Daoy (cell line): ENCODE measurements around the gene HDAC11. TPM values are rescaled to one million over a fixed set of nuclear protein-coding genes. Genes with fewer than 3 reads are reported as not detected.

Source experiments
- DNase-seq: peaks from one replicate; pipeline ENCODE4 v3.0.0-alpha.2; 2015; ENCODE audit warnings: low read depth
- total RNA-seq: library from RNA; depleted of rRNA; stranded (reverse); fragments of >200 nt; shearing (Covaris generic); gene quantifications from 2 replicates; pipeline ENCODE4 v1.2.3, GENCODE V29; 2014

Gene HDAC11
- total RNA-seq, 1 experiment from 2014 or later, result 1.9 TPM

DNA sequence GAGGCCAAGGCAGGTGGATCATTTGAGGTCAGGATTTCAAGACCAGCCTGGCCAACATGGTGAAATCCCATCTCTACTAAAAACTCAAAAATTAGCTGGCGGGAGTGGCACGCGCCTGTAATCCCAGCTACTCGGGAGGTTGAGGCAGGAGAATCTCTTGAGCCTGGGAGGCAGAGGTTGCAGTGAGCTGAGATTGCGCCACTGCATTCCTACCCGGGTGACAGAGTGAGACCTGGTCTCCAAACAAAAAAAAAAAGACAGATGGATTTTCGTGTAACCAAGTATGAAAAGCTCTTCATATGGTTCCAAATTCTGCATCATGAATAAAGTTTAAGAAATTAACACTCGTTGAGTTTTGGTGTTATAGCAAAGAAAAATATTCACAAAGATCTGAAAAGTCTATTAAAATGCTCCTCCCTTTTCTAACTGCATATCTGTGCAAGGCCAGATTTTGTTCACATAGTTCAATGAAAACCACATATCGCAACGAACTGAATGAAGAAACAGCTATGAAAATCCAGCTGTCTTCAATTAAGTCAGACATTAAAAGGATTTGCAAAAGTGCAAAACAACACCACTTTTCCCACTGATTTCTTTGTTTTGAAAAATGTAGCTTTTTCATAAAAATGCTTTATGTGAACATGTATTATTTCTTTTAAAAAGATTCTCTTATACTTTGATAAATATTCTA lies 45.0 kb downstream of the HDAC11 start:
- no peak for DNase-seq

DNA sequence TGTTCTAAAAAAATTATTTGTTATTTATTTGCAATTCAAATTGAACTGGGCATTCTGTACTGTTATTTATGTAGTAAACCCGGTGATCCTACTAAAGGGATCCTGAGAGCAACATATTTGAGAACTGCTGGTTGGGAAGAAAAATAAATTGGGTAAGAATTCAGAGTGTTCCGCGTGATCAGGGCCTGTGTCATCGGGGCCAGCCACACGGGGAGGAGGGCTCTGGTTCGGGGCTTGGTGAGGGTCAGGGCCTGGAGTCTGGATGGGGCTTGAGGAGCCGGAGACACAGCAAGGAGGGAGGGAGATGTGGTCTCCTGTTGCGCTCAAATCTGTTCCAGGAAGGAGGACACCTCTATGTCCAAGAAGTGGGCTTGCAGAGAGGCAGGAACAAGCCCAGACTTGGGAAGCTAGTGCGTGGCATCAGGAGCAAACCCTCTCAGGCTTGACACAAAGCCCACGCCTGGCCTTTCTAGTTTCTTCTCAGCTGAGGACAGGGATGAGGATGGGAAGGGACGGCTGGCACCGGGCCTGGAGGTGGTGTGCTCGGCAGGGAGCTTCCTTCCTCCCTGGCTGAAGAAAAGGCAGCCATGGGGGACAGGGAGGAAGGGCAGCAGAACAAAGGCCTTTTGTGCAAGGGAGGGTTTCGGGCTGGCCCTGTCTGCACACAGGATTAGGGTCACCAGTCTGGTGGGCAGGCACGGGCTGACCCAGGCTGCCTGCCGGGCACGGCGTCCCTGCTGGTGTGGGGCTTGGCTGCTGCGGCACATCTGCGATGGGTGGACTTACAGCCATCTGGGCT lies 45.9 kb downstream of the HDAC11 start:
- DNase-seq, result no peak

GRCh38 chr3:13526626-13526949 lies 46.5 kb downstream of the HDAC11 start:
- DNase-seq, result no peak

DNA sequence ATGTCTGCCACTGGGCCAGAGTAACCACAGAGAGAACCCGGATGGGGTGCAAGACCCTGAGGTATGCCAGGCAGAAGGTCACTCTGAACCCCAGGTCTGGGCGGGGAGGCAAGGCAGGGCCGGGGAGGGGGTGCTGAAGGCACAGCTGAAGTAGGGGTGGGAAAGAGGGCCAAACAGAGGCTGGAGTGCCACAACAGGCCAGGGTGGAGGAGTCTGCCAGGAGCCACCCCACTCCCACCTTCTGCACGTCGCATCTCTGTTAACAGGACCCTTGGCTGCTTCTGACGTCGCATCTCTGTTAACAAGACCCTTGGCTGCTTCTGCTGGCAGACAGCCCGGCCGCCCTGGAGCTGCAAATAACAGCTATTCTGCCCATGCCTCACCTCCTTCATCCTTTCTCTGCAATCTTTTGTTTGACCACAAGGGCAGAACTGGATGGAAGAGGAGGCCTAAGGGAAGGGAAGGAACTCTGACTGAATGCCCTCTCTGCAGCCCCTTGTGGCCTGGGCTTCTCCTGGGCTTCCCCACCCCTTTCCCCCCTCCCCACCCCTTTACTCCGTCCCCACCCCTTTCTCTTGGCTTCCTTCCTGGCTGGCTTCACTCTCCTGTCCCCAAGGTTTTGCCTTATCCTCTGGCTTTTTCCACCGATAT lies 48.2 kb downstream of the HDAC11 start:
- peak; percentile 42 for DNase-seq

DNA sequence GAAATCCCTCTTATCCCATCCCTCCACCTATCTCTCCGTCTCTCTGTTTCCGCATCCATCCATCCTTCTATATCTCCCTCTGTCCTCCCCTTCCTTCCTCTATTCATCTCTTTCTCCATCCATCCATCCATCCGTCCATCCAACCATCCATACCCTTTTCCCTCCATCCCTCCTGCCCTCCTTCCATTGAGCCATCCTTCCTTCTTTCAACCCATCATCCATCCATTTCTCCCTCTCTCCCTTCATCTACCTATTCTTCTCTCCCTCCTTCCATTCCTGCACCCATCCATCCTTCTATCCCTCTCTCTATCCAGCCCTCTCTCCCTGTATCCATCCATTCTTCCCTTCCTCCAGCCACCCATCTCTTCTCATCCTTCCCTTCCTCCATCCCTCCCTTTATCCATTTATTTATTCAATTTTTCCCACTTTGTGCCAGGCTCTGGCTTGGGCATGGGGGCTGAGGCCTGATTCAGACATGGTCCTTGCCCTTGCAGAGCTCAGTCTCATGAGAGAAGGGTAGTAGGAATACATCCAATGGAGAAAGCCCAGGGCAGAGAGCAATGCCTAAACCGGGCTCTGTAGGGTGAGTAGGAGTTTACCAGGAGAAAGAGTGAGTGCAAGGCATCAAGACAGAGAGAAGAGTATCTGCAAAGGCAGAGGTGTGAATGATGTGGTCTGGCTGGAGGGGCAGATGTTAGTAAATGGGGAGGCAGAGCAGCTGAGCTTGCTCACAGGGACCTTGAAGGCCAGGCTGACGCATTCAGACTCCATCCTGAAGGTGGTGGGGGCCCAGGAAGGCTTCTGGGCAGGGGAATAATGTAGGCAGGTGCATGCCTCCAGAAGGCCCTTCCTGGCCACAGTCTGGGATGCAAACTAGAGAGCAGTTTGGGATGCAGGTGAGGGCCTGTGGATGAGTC lies 49.3 kb downstream of the HDAC11 start:
- DNase-seq, result no peak

GRCh38 chr3:13530241-13531009 lies 50.3 kb downstream of the HDAC11 start:
- DNase-seq, result no peak

DNA sequence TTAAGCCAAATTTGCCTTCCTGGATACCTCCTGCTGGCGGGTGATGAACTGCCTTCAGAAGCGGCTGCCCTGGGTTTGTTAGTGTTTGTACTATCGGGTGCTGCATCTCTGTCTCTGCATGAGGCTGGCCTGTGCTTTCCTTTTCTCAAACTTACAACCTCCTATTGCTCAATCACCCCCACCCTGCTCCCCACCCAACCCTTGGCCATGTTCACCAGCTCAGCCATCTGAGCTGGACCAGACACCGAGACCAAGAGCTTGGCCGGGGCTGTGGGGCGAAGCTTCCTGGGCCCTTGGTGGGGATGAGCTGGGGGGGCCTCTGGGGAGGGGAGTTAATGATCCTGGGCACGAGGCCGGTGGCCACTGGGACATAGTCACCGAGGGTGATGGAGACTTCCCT lies 52.0 kb downstream of the HDAC11 start:
- DNase-seq, result no peak

GRCh38 chr3:13532631-13533030 lies 52.5 kb downstream of the HDAC11 start:
- no peak for DNase-seq

- no peak for DNase-seq
These were observed 53.8 kb downstream of the HDAC11 start for GRCh38 chr3:13533885-13534301.

DNA sequence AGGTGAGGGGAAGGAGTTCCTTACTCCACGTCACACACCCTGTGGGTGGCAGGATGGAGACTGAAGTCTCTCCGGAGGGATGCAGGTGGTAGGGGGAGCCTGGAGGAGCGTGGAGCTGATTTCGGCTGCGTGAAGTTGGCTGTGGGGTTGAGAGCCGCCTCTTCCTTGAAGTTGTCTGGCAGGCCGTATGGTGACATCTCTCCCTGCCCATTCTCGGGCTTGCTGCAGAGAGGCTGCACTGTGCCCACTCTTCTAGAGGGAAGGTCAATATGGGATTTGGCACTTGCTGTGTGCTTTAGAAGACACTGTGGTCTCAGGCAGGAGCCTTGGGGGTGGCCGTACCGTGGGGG lies 55.4 kb downstream of the HDAC11 start:
- DNase-seq, result no peak

DNA sequence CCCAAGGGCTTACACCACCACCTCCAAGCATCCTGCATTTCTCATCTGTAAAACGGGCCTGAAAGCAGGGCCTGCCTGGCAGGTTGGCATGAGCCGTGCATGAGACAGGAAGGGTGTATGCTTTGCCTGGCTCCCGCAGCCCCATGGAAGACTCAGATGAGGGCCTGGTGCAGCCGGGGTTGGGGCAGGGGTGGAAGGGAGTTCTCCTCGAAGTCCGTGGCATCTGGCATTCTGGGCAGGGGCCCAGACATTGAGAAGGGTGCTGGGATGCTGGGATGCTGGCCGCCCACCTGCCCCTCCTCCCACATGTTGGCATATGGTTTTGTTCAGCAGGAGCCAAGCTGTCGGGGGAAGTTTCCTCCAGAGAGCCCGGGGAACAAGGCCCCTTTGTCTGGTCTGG lies 55.8 kb downstream of the HDAC11 start:
- no peak for DNase-seq

DNA sequence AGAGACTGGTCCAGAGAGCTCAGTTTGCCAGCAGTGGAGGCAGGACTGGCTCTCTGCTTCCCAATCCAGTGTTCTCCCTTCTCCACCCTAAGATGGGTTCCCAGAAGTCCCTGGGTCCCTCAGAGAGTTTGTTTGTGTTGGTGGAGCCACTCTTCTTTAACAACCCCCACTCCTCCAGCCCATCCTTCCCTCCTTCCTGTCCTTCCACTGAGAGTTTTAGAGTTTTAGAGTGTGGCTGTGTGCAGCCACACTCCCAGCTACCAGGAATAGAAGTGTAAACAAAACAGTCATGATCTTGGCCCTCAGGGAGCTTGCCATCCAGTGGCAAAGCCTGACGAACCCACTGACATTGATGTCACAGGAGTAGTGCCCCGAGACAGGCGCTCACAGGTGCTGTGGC lies 56.3 kb downstream of the HDAC11 start:
- DNase-seq, result no peak

DNA sequence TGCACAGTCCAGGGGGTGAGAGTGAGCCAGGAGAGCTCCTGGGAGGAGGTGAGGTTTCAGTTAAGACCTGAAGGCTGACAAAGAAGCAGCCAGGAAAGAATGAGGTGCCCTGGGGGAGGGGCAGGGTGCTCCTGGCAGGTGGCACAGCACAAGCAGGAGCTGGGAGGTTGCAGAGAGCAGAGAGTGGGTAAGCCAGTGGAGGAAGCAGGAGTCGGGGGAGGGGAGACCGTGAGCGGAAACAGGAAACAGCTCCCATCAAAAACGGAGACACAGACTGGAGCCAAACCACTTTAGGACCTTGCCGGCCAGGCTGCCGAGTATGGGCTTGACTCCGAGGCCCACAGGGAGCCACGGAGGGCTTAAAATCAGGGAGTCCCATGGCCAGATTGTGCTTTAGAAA lies 56.7 kb downstream of the HDAC11 start:
- no peak for DNase-seq

DNA sequence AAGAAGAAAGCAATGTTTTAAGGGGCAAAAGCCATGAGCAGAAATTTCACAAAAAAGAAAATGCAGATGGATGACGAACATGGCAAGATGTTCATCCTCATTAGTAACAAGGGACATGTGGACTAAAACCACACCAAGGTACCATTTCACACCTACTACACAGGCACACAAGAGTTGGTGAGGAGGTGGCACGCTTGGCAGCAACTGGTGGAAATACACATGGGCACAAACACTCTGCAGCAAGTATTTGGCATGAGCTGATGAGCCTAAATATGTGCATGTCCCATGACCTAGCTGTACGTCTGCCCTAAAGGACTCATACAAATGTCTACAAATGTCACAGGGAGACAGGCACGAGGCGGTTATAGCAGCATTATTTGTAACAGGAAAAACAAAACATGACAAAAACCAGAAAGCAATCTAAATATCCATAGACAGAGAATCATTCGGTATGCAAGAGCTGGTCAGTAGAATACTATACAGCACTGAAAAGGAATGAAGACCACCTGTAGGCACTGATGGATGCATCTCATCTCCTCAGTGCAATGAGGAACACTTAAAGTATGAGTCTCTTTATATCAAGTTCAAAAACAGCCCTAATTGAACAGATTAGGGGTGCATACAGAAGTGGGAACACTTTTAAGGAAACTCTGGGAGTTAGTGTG lies 57.3 kb downstream of the HDAC11 start:
- DNase-seq, result no peak

DNA sequence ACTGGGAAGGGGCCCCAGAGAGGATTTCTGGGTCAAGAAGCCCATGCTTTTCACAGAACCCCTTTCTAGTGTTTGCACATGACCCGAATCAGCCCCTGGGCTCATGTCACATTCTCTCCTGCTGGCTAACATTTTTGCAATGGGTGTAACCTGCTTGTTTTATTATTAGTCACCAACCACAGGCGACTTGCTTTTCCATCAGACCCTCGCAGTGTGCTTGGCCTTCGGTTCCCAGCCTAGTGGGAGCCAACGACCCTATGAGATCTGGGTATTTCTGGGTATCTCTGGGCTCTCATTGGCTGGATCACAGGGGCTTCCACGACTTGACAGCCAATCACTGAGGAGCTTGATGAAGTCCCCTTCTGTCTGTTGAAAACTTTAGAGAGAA lies 57.8 kb downstream of the HDAC11 start:
- DNase-seq, result peak; percentile 91

GRCh38 chr3:13538520-13539291 lies 58.6 kb downstream of the HDAC11 start:
- DNase-seq, result peak; percentile 53

DNA sequence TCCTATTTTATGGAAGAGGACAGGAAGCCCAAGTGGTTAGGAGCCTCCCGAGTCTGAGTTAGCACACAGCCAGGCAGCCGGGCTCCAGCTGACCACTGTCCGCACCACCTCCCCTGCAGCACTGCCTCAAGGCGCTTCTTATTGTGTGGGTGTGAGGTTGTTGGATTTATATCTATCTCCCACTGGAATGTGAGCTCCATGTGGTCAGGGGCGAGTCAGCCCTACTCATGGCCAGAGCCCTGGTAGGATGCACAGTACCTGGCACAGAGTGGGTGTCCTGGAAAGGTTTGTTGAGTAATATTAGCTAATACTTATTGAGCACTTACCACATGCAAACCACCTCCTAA lies 59.2 kb downstream of the HDAC11 start:
- DNase-seq, result peak; percentile 53

DNA sequence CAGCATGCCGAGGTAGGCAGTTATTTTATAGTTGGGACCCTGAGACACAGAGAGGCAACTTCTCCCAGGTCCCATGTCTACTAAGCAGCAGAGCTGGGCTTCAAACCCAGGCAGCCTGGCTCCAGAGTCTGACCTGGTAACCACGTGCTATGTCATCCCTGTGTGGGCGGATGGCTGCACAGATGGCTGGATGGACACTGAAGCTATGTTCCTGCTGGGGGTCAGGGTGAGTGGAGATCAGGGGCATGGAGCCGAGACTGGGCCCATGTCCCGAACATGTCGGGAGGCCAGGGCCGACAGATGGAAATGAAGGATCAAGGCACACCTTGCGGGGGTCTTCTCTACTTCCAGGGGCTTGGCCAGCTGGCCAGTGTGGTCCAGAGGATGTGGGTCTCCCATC lies 59.6 kb downstream of the HDAC11 start:
- no peak for DNase-seq

DNA sequence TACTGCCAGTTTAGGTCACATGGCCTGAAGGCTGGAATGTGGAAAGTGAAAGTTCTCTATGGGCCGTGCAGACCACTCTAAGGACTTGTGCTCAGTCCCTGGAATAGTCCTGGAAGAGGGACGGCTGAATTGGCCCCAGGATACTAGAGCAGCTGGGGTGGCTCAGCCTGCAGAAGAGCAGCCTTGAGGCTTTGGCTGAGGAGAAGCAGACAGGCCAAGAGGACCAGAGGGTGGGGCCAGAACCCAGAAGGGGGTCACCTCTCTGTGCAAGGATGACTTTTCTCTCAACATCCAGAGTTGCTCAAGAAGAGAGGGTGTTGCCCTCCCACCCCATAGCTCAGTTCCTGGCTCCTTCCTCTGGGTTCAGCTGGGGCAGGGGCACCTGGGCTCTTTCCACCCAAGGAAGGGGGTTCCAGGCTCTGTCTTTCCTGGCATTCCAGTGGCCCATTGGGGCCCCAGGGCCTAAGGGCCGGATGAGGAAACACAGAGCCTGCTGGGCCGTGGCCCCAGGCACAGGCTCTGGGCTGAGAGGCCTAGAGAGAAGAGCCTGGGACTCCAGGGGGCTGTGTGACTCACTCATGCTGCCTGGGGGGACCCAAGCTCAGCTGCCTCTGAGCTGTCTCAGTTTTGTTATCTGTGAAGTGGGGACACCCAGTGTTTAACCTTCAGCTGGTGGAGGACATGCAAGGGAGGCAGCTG lies 60.3 kb downstream of the HDAC11 start:
- DNase-seq, result no peak
